ENCODE data around the gene EPC1. TPM values are rescaled to one million over a fixed set of nuclear protein-coding genes. Genes with fewer than 3 reads are reported as not detected.
"Not testable (repeated sequence)": the region's sequence is repeated elsewhere in the genome, so short reads cannot be mapped to it uniquely, and the experiment has no call there.

Gene EPC1
- total RNA-seq, 1 donor from 2014 or later, result 40.3 TPM

DNA sequence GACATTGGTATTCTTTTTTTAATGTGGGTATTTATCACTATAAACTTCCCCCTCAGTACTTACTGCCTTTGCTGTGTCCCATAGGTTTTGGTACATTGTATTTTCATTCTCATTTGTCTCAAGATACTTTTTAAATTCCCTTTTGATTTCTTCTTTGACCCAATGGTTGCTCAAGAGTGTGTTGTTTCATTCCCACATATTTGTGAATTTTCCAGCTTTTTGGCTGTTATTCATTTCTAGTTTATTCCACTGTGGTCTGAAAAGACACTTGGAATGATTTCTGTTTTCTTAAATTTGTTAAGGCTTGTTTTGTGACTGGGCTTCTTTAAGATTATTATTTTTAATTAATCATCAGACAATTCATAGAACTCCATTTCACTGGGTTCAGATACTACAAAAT, 105.0 kb downstream of the EPC1 start:
- Histone ChIP-seq H3K4me1 (no peaks in the 10 kb centered on the region), H3K27ac (no peak overlapping the region), H3K27me3 (ENCODE audit: low read depth) (no peaks in the 10 kb centered on the region), H3K36me3 (no peaks in the 10 kb centered on the region), H3K4me3 (no peak overlapping the region), H3K9me3 (no peaks in the 10 kb centered on the region)
- TF ChIP-seq, protein P1, sequence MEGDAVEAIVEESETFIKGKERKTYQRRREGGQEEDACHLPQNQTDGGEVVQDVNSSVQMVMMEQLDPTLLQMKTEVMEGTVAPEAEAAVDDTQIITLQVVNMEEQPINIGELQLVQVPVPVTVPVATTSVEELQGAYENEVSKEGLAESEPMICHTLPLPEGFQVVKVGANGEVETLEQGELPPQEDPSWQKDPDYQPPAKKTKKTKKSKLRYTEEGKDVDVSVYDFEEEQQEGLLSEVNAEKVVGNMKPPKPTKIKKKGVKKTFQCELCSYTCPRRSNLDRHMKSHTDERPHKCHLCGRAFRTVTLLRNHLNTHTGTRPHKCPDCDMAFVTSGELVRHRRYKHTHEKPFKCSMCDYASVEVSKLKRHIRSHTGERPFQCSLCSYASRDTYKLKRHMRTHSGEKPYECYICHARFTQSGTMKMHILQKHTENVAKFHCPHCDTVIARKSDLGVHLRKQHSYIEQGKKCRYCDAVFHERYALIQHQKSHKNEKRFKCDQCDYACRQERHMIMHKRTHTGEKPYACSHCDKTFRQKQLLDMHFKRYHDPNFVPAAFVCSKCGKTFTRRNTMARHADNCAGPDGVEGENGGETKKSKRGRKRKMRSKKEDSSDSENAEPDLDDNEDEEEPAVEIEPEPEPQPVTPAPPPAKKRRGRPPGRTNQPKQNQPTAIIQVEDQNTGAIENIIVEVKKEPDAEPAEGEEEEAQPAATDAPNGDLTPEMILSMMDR (IDR thresholded peaks at IDR 0.05), result no peak
- DNase-seq (no peak), ATAC-seq (no peak)
- intact Hi-C loops (cut with DNase I), result no loop called here

DNA sequence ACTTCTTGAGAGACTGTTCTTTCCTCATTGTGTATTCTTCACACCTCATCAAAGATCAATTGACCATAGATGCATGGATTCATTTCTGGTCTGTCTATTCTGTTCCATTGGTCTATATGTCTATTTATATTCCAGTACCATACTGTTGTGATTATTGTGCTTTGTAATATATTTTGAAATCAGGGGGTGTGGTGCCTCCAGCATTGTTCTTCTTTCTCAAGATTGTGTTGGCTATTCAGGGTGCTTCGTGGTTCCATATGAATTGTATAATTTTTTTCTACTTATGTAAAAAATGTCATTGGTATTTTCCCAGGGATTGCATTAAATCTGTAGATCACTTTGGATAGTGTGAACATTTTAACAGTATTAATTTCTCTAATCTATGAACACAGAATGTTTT, 106.5 kb downstream of the EPC1 start:
- Histone ChIP-seq H3K27me3 (ENCODE audit: low read depth) (no peaks in the 10 kb centered on the region), H3K4me3 (no peak overlapping the region), H3K27ac (no peak overlapping the region), H3K4me1 (no peaks in the 10 kb centered on the region), H3K9me3 (no peaks in the 10 kb centered on the region), H3K36me3 (no peaks in the 10 kb centered on the region)
- ATAC-seq (no peak), DNase-seq (no peak)
- intact Hi-C loops (cut with DNase I), result no loop called here
- TF ChIP-seq, protein P1 (IDR thresholded peaks at IDR 0.05), result no peak

DNA sequence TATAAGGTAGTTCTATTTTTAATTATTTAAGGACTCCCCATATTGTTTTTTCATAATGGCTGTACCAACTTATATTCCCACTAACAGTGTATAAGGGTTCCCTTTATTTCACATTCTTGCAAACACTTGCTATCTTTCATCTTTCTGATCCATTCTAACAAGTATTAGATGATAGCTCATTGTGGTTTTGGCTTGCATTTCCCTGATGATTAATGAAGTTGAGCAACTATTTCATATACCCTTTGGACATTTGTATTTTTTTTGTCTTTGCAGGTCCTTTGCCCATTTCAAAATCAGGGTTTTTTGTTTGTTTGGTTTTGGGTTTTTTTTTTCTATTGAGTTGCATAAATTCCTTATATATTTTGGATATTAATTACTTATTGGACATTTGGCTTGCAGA, 107.2 kb downstream of the EPC1 start:
- DNase-seq (no peak), ATAC-seq (no peak)
- TF ChIP-seq, protein P1 (IDR thresholded peaks at IDR 0.05), result no peak
- H3K4me1 ChIP-seq, result no peaks in the 10 kb centered on the region
- no peaks in the 10 kb centered on the region for H3K36me3 ChIP-seq
- no peak overlapping the region for H3K27ac ChIP-seq
- no peaks in the 10 kb centered on the region for H3K27me3 ChIP-seq (ENCODE audit: low read depth)
- no peaks in the 10 kb centered on the region for H3K9me3 ChIP-seq
- H3K4me3 ChIP-seq, result no peak overlapping the region
- intact Hi-C loops (cut with DNase I), result no loop called here

DNA sequence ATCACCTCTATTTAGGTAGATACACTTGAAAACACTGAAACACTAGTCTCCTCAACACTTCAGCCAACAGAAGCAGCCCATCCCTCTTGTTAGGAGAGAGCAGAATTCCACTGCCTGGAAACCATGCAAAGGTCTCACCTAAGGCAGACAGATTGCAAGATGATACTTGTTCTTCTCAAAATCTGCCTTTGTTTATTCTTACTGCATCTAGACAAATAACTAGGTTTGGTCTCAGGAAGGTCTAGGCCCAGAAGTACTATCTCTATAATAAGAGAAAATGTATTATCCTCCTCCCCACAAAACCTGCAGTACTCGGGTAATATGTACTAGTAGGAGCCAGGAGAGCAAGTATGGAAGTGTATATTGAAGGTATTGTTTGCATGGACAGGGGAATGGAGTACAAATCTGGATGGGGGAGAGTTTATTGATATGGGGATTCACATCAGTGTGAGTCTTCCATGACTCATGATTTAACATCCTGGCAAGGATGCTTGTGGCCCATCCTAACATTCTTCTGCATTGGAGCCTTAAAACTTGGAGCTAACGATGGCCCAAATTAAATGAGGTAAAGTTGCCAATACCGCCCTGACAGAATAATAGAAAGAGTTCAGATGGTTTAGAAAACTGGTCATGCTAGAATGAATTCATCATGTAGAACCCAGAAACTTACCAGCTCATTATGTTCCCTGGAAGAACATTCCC, 109.2 kb downstream of the EPC1 start:
- Histone ChIP-seq H3K27ac (no peak overlapping the region), H3K27me3 (ENCODE audit: low read depth) (no peaks in the 10 kb centered on the region), H3K36me3 (no peaks in the 10 kb centered on the region), H3K4me1 (no peaks in the 10 kb centered on the region), H3K4me3 (no peak overlapping the region), H3K9me3 (no peaks in the 10 kb centered on the region)
- DNase-seq (no peak), ATAC-seq (no peak)
- TF ChIP-seq, protein P1 (IDR thresholded peaks at IDR 0.05), result no peak
- intact Hi-C loops (cut with DNase I), result no loop called here

DNA sequence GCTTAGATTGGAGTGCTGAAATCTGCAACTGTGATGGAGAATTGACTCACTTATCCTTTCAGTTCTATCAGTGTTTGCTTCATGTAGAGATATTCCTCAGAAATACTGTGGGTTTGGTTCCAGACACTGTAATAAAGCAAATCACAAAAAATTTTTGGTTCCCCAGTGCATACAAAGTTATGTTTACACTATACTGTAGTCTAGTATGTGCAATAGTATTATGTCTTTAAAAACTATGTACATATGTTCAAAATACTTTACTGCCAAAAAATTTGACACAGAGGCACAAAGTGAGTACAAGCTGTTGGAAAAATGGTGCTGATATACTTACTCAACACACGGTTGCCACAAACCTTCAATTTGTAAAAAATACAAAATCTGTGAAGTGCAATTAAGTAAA, 112.5 kb downstream of the EPC1 start:
- Histone ChIP-seq H3K36me3 (no peaks in the 10 kb centered on the region), H3K27ac (no peak overlapping the region), H3K9me3 (no peaks in the 10 kb centered on the region), H3K27me3 (ENCODE audit: low read depth) (no peaks in the 10 kb centered on the region), H3K4me1 (no peaks in the 10 kb centered on the region), H3K4me3 (no peak overlapping the region)
- TF ChIP-seq, protein P1 (IDR thresholded peaks at IDR 0.05), result no peak
- no peak for ATAC-seq
- intact Hi-C loops (cut with DNase I), result no loop called here
- DNase-seq, result no peak

DNA sequence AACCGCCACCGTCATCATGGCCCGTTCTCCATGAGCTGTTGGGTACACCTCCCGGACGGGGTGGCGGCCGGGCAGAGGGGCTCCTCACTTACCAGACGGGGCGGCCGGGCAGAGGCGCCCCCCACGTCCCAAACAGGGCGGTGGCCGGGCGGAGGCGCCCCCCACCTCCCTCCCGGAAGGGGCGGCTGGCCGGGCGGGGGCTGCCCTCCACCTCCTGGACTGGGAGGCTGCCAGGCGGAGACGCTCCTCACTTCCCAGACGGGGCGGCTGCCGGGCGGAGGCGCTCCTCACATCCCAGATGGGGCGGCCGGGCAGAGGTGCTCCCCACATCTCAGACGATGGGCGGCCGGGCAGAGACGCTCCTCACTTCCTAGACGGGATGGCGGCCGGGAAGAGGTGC, 113.6 kb downstream of the EPC1 start:
- H3K4me3 ChIP-seq; H3K9me3 ChIP-seq; H3K36me3 ChIP-seq; H3K27ac ChIP-seq; ATAC-seq; DNase-seq; intact Hi-C loops (cut with DNase I); H3K27me3 ChIP-seq (ENCODE audit: low read depth); H3K4me1 ChIP-seq: not testable (repeated sequence)
